CD4-positive, alpha-beta T cell treated with Interleukin-4 for 1 hour (primary cell): ENCODE data around the gene FGF19.

ENCODE experiments used
- DNase-seq, 2 donors: peaks; one replicate each; pipeline ENCODE4 v3.0.0-alpha.2; 2020 to 2022

The FGF19 gene

GRCh38 chr11:69654001-69654659 lies 49.7 kb downstream of the FGF19 start:
- DNase-seq, result no peak

- no peak for DNase-seq
Measured at GRCh38 chr11:69653406-69653960, 50.3 kb downstream of the FGF19 start.

GRCh38 chr11:69652999-69653398 lies 50.8 kb downstream of the FGF19 start:
- DNase-seq, result no peak

- no peak for DNase-seq
Measured at GRCh38 chr11:69651834-69652620, 51.8 kb downstream of the FGF19 start.

GRCh38 chr11:69650832-69651344 lies 52.9 kb downstream of the FGF19 start:
- DNase-seq, result no peak

GRCh38 chr11:69650081-69650831 lies 53.6 kb downstream of the FGF19 start:
- no peak for DNase-seq

- no peak for DNase-seq
Measured at GRCh38 chr11:69649576-69649900, 54.3 kb downstream of the FGF19 start.

- no peak for DNase-seq
Measured at GRCh38 chr11:69648679-69649575, 54.9 kb downstream of the FGF19 start.
